Sciatic nerve (tissue), 2 donors: ENCODE results near the gene PLXNA4. TPM values are rescaled to one million over a fixed set of nuclear protein-coding genes. Genes with fewer than 3 reads are reported as not detected.

Source experiments
- ATAC-seq: fragments of 200-7000 bp; cut with Tn5 transposase; one replicate; pipeline ENCODE4 v1.9.1; 2020; ENCODE audit warnings: mild to moderate bottlenecking, moderate library complexity
- DNase-seq: peaks from one replicate; pipeline ENCODE4 v3.0.0-alpha.2; 2020; ENCODE audit warnings: low spot score
- intact Hi-C: fragments of 100-400 bp; cut with DNase I; formaldehyde crosslinking; loops from one replicate; pipeline ENCODE4 v1.14.2; 2022
- total RNA-seq: library from RNA; stranded (reverse); fragmentation: NEBNext Ultra II Directional; extraction: Animal tissue kit (Norgen Biotek cat#: 25700); gene quantifications from one replicate; pipeline ENCODE4 v1.2.1, GENCODE V29; 2021
- donor health status: DM: no; HTN: no; CAD: no.
- donor health status: DM: no; HTN: no; CAD: no.

Gene PLXNA4
- total RNA-seq, 1 donor from 2014 or later: 9.0 TPM

GRCh38 chr7:132117181-132117580 lies 459.1 kb downstream of the PLXNA4 start:
- ATAC-seq (no peak), DNase-seq (no peak)
- intact Hi-C loops: no loop called here

- ATAC-seq (no peak), DNase-seq (no peak)
- intact Hi-C loops: no loop called here
These were observed 459.9 kb downstream of the PLXNA4 start for GRCh38 chr7:132116369-132116768.

GRCh38 chr7:132115758-132116157 lies 460.5 kb downstream of the PLXNA4 start:
- DNase-seq (no peak), ATAC-seq (no peak)
- intact Hi-C loops: no loop called here

- DNase-seq (no peak), ATAC-seq (no peak)
- intact Hi-C loops: no loop called here
These were observed 461.2 kb downstream of the PLXNA4 start for GRCh38 chr7:132115028-132115427.

- intact Hi-C loops: no loop called here
- ATAC-seq (no peak), DNase-seq (no peak)
These were observed 461.9 kb downstream of the PLXNA4 start for GRCh38 chr7:132114411-132114810.

GRCh38 chr7:132113536-132114371 lies 462.5 kb downstream of the PLXNA4 start:
- ATAC-seq: no peak
- DNase-seq: no peak
- intact Hi-C loops: no loop called here

- DNase-seq (no peak), ATAC-seq (no peak)
- intact Hi-C loops: no loop called here
These were observed 463.6 kb downstream of the PLXNA4 start for GRCh38 chr7:132112657-132113056.

GRCh38 chr7:132112106-132112505 lies 464.2 kb downstream of the PLXNA4 start:
- DNase-seq: no peak
- no peak for ATAC-seq
- intact Hi-C loops: no loop called here

- intact Hi-C loops: no loop called here
- ATAC-seq (no peak), DNase-seq (no peak)
These were observed 465.6 kb downstream of the PLXNA4 start for GRCh38 chr7:132110692-132111091.

- ATAC-seq: no peak
- intact Hi-C loops: no loop called here
- DNase-seq: no peak
These were observed 466.5 kb downstream of the PLXNA4 start for GRCh38 chr7:132109769-132110168.

- ATAC-seq (no peak), DNase-seq (no peak)
- intact Hi-C loops: no loop called here
These were observed 467.7 kb downstream of the PLXNA4 start for GRCh38 chr7:132108563-132108962.

- intact Hi-C loops: no loop called here
- DNase-seq: no peak
- no peak for ATAC-seq
These were observed 469.8 kb downstream of the PLXNA4 start for GRCh38 chr7:132106491-132106890.

- no peak for ATAC-seq
- intact Hi-C loops: no loop called here
- DNase-seq: no peak
These were observed 471.2 kb downstream of the PLXNA4 start for GRCh38 chr7:132105096-132105495.

GRCh38 chr7:132103718-132104117 lies 472.6 kb downstream of the PLXNA4 start:
- no peak for ATAC-seq
- intact Hi-C loops: no loop called here
- no peak for DNase-seq

GRCh38 chr7:132102942-132103341 lies 473.3 kb downstream of the PLXNA4 start:
- intact Hi-C loops: no loop called here
- ATAC-seq (no peak), DNase-seq (no peak)

- ATAC-seq (no peak), DNase-seq (no peak)
- intact Hi-C loops: no loop called here
These were observed 473.9 kb downstream of the PLXNA4 start for GRCh38 chr7:132102391-132102790.

- intact Hi-C loops: no loop called here
- no peak for ATAC-seq
- no peak for DNase-seq
These were observed 475.3 kb downstream of the PLXNA4 start for GRCh38 chr7:132100981-132101380.

- ATAC-seq (no peak), DNase-seq (no peak)
- intact Hi-C loops: no loop called here
These were observed 475.8 kb downstream of the PLXNA4 start for GRCh38 chr7:132100483-132100882.

- intact Hi-C loops: no loop called here
- DNase-seq: no peak
- peak; percentile 65 for ATAC-seq
These were observed 477.1 kb downstream of the PLXNA4 start for GRCh38 chr7:132099163-132099562.

- ATAC-seq (no peak), DNase-seq (no peak)
- intact Hi-C loops: no loop called here
These were observed 477.9 kb downstream of the PLXNA4 start for GRCh38 chr7:132098327-132098726.

GRCh38 chr7:132097550-132098134 lies 478.6 kb downstream of the PLXNA4 start:
- intact Hi-C loops: no loop called here
- ATAC-seq (no peak), DNase-seq (no peak)
